ENCODE data around the gene AUTS2.

Gene AUTS2

DNA sequence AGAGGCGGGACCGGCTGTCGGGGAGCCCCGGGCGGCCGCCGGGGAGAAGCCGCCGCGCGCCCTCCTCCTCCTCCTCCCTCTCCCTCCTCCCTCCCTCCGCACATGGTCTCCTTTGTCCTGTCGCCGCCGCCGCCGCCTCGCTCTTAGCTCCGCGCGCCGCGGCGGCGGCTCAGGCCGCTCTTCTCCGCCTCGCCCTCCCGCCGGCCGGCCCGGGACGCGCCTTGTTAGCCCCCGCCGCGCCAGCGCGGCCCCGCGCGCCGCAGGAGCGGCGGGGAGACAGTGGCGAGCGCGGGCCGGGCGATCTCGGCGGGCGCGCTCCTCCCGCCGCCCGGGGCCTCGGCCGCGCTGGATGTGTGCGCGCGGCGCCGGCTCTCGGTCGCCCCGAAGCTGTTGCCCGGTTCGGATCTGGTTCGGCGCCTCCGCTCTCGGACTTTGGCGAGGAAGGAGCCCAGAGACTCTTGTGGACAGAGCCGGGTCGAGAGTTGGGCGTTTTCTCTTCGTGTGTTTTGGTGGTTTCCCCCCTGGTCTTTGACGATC, 1096.2 kb downstream of the AUTS2 start:
- DNase-seq (ENCODE audit: low read depth in 4 of 4, low spot score in 1 of 4): no peak

DNA sequence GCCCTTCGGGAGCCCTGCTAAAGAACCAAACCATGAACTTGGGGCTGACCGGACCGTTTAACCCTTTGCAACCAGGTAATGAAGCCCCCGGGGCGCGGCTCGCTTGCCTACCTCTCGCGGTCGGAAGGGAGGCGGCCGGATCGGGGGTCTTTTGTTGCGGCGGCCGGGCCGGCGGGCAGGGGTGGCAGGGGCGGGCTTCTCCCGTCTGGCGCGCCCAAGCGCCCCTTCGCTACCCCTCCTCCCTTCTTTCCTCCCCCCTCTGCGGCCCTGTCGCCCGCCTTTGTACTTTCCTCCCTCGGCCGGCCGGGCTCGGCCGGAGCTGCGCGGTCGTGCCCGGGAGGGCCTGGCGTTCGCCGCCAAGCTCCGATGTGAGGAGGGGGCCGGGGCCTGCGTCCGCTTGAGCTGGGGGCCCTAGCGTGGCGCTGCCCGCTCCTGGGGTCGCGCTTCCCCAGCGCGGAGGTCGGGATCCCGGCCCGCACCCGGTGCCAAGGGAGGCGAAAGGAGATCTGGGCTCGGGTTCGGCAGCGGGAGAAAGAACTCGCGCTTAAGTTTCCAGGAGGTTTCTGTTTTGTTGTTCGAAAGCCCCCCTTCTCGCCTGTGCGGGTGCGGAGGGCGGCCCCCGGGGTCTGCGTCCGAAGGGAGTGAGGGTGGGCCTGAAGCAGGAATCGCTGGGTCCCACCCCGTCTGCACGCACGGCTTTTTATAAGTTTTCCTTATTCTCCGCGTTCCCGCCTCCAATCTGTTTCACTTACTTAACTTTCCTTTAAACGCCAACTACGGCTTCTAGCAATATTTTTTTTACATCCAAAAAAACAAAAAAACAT, 1096.9 kb downstream of the AUTS2 start:
- no peak for DNase-seq (ENCODE audit: low read depth in 4 of 4, low spot score in 1 of 4)

DNA sequence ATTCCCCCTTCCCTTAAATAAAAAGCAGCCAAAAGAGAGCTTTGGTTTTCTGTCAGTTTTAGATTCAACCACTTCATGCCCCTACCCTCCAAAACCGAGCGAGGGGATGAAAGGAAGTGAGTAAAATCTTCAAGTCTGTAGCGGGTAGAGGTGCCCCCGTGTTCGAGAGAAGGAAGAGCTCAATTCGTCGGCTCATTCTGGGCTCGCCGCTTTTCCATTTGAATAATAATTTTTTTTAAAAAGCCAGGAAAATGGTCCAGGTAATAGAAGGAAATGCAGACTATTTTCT, 1097.5 kb downstream of the AUTS2 start:
- no peak for DNase-seq (ENCODE audit: low read depth in 4 of 4, low spot score in 1 of 4)

DNA sequence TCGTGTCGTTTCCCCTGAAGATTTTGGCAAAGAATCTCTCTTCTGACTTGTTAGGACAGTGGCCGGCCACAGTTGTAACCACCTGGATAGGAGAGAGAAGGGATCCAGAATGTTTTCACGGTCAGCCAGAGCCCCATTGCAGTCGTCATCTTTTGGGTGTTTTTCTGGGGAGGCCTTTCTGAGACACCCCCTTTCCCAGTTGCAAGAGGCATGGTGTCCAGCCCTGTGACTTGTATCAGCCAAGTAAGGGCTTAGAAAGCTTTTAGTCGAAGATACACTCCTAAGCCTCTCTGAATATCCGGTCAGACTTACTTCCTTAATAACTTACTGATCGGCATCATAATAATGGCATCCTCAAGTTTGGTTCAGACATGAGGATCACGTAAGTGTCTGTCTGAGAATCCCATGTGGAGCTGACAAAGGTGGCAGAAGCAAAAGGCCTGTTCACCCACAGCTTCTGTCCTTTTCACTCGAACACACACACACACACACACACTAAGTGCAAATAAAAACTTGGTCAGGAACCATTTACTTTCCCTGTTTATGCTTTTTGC, 1098.0 kb downstream of the AUTS2 start:
- no peak for DNase-seq (ENCODE audit: low read depth in 4 of 4, low spot score in 1 of 4)

DNA sequence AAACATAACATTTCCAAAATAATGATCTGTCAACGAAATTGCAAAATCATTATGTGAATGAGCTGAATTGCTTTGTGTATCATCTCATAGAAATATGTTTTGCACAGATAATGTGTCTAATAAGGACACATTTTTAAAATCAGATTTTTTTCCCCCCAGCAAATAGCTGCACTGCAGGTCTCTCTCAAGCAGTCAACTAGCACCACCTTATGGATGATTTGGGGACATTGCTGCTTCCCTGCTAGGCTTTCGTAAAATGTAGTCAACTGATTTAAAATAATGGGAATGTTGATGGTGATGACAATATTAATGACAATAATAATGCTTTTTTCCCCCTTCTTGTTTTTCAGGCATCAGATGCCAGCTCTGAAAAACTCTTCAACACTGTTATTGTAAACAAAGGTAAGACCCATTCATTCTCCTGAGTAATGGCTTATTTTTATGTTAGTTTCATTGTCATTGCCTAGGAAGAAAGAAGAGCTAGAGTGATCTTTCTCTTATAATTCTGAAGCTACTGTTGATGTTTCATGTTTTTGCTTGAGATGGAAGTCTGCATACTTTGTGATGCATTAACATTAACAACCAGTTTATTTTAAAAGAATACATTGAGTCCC, 1100.1 kb downstream of the AUTS2 start:
- DNase-seq (ENCODE audit: low read depth in 4 of 4, low spot score in 1 of 4): no peak

DNA sequence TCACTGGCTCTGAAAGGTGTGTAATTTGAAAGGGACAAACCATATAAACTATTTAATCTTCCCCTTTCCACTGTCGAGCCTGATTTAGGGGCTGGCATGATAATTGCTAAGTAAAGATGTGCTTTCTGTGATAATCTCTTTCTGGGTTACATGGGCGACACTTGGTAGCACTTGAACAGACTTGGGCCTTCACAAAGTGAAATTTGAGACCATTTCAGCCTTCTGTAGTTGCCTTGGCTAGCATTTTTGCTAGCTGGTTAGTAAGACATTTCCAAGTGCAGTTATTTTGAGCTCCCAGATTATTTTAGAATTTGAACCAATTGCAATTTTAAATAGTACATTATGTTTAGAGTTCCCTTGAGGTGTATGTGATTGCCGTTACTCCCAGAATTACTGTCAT, 1101.0 kb downstream of the AUTS2 start:
- DNase-seq (ENCODE audit: low read depth in 4 of 4, low spot score in 1 of 4): no peak

DNA sequence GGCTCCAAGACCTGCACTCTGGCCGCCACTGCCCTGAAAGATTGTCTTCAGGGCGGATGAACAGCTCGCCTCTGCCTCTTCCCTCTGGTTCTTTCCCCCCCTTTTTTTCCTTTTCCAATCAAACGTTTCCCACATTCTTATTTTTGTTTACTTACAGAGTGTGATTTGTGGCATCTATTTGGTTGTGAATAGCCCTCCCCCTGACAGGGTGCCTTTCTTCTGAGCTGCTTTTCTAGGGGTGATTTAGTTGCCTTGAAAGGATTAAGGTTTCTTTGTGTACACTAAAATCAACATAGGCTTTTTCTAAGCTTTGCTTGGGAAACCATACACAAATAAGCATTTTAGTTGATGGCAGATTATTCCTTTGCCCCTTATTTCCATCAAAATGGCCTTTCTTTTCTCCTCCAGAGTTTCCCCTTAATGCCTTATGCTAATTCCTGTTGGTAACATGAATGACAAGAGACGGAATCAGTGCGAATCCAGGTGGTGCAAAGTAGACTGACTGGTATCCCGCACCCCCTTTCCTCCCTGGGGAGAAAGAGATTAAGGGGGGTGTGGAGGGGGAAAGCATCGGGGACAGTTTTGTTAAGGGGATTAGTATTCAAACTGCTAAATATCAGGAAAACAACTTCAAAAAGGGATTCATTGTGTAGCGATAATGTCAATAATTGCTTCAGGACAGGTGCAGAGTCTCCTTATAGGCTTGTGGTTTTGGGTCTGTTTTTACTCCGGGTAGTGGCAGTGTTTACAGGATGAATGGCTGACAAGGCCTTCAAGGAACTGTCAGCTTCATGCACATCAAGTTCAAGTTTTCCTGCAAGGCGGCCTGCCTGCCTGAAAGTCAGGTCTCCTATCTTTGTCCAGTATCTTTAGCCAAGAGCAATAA, 1102.0 kb downstream of the AUTS2 start:
- DNase-seq (ENCODE audit: low read depth in 4 of 4, low spot score in 1 of 4): no peak

DNA sequence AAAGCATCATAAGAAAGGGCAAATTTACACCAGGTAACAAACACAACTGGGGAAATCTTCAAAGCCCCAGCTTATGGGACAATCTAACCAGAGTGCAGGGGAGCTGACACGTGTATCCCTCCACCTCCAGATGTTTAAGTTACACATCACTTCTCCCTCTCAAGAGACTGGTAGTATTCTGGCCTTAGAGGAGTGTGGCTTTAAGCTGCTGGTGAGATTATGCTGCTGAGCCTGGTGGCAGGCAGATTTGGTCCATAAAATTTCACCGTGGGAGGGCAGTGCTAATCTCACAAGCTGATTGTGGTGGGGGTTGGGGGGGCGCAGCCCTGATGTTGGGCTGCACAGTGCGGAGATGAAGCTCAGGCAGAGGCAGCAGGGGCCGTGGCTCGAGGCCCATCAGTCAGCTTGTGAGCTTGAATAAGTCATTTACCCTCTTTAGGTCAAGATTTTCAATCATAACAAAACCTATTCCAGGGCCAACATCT, 1102.7 kb downstream of the AUTS2 start:
- DNase-seq (ENCODE audit: low read depth in 4 of 4, low spot score in 1 of 4): no peak

DNA sequence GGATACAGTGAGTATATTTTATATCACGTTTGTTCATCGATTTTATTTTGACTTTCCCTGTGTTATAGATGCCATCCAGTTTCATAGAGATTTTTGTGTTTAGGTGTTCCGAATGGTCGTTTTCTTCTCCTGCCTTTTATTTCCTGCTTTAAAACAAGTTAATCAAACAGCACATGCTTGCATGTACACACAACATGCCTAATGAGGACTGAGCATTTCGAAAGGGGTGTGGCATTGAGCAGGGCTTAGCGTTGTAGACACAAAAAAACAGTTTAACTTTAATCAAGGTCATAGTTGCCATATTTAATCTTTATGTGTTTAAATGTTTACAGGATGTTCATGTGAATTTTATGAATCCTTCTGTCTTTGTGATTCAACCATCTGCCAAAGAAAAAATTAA, 1103.2 kb downstream of the AUTS2 start:
- DNase-seq (ENCODE audit: low read depth in 4 of 4, low spot score in 1 of 4): no peak

DNA sequence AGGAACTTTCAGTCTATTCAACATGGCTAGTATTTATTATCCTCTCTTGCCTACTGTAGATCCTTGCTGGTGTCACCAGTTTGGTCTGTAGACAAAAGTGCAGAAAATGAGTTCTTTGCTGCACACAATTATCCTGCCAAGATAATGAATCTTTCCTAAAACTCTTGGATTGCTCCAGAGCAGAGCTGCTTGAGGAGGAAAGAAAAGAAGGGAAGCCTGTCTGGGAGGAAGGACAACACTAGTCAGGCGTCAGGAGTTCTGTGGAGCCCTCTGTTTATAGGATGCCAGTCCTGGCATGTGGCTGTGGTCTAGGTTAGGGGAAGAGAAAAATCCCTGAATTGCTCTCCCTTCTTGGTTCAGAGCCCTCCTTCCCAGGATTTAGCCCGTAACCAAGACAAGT, 1103.7 kb downstream of the AUTS2 start:
- no peak for DNase-seq (ENCODE audit: low read depth in 4 of 4, low spot score in 1 of 4)

DNA sequence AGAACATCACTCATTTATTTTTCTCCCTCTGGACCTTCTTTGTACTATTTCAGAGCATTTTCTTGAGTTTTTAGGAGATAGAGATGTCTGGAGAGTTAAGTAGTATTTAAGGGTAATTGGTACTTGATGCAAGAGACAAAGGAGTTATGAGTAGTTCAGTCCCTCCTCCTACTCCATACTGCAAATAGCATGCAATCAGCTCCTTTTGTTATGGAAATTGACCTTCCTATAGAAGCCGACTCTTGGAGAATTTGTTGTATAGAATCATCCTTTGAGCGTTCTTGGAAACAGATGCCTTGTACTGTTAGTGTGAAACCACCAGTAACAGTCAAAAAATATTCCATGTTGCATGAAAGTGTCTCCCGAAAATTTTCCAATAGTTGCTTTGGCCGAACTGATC, 1105.5 kb downstream of the AUTS2 start:
- DNase-seq (ENCODE audit: low read depth in 4 of 4, low spot score in 1 of 4): no peak

DNA sequence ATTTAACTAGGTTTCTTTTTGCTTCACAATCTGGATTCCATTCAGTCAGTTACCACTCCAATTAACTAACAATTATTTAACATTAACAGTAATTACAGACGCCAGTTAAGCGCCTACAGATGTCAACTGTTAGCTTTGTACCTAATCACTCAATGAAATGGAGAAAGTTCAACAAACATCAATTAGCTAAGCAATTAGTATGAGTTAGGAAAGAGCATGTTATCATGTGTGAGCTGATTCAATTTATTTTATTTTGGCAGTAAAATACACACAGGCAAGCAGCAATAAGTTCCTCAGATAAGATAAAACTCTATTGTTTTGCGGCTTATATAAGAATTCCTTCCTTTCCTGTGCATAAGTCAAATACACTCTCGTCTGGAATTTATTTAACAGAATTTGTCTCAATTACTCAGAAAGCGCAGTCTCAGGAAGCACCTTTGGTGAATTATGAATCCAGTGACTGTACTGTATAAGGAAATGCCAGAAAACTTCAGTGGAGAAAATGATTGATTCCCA, 1106.6 kb downstream of the AUTS2 start:
- DNase-seq (ENCODE audit: low read depth in 4 of 4, low spot score in 1 of 4): no peak

DNA sequence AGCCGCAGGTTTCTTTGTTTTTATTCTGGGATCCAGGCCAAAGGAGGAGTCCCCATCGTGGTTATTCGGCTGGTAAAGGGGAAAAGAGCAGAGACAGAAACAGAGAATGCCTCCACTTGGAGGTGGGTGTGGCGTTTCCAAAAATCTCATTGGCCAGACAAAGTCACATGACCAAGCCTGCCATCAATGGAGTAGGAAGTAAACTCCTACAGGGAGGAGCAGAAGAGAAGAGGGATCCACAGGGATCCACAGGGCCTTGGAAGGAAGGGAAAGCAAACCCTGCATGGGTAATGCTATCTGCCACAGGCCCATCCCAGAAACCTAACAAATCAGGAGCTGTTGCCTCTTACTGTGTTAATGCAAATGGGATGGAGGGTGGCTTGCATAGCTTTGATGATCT, 1107.9 kb downstream of the AUTS2 start:
- no peak for DNase-seq (ENCODE audit: low read depth in 4 of 4, low spot score in 1 of 4)

DNA sequence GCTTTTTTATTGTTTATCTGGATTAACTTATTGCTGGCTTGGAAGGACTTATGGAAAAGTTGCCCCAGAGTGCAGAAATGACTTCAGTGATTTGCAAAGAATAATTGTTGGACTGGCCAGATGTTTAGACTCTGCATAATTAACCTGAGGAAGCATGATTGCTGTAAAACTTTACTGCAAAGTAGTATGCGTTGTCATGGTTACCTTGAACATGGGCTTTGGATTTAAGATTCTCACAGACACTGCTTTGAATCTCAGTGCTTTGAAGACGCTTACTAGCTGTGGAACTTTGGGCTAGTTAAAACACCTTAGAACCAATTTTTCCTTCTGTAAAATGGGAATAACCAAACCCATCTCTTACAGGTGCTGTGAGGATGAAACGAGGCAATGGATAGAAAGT, 1108.4 kb downstream of the AUTS2 start:
- no peak for DNase-seq (ENCODE audit: low read depth in 4 of 4, low spot score in 1 of 4)

DNA sequence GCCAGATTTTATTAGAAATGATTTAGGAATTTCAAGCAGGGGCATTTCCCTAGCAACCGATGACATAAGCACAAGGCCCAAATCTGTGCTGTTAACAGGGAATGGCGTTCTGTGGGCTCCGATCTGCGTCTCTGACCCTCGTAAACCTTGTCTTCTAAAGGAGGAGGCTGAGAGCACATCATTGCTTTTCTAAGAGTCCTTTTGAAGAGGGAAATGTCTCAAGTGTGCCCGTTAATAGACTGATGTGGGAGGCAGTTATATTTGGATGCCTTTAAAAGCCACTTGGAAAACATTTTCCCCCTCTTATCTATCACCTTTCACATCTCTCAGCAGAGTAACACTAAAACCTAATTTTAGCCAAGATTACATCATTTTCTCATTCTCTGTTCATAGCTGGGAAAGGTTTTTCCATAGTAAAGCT, 1109.6 kb downstream of the AUTS2 start:
- no peak for DNase-seq (ENCODE audit: low read depth in 4 of 4, low spot score in 1 of 4)

DNA sequence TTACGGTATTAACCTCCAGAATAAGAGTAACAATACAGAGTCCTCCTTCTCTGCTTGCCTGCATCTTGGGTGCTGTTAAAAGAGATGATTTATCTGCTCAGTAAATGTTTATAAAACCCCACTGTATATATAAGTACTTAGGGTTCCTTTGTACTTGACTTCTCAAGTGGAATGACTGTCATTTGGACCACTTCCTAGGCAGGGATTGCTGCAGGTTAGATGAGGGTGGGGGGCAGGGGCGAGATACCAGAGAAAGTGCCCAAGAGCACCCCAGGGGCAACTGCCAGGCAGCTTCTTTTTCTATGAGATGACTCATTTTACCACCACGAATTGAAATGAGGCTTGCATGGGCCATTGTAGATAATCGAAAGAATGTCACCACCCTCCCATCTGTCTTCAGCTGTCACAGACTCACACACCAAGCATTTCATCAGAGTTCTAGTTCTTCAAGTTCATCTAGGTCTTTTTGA, 1111.8 kb downstream of the AUTS2 start:
- no peak for DNase-seq (ENCODE audit: low read depth in 4 of 4, low spot score in 1 of 4)

DNA sequence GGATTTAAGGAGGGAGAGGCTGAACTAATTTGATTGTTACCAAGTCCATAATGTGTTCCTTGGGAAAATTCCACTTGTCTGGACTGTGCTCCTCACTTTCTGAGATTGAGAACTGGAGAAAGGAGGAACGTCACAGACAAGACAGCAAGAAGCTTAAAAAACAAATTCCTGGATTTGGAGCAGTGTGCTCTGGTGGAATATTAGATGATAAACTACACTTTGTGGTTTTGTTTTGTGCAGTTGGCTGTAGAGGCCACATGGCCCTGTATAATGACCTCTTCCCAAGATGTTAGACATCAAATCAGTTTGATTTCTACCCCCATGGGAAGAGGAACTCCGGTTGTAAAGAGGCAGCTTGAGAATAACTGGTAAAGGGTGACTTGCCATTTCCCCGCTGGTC, 1112.4 kb downstream of the AUTS2 start:
- DNase-seq (ENCODE audit: low read depth in 4 of 4, low spot score in 1 of 4): no peak

DNA sequence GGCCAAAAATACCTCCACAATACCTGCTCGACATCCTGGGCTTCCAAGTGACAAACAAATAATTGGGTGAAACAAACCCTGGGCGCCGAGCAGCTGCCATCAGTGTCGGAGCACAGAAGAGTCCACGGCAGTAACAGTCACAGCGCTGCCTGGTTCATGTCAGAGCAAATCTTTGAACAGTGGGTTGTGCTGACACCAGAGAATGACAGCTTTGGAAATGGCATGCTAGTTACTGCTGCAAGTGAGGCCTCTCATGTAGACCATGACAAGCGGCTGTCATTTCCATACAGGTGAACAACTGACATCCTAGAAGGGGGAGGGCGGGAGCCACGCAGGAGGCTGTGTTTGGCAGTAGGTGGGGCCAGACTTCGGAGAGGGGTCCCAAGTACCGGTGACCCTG, 1113.2 kb downstream of the AUTS2 start:
- no peak for DNase-seq (ENCODE audit: low read depth in 4 of 4, low spot score in 1 of 4)

DNA sequence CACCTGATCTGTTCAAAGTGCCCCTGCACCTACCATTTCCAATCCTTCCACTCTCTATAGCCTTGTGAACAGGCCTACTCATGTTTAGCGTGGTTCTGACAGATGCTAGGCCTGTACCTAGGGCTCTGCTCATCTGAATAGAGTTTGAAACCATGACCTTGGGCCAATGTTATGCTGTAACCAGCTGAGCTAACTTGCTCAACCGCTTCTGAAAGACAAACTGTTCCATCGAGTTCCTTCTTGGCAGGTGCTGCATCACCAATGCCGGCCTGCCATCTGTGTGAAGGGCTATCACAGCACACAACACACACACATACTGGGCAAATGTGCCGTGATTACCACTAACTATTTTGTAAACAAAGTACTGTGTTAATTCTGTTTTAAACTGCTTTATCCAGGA, 1114.7 kb downstream of the AUTS2 start:
- DNase-seq (ENCODE audit: low read depth in 4 of 4, low spot score in 1 of 4): no peak

DNA sequence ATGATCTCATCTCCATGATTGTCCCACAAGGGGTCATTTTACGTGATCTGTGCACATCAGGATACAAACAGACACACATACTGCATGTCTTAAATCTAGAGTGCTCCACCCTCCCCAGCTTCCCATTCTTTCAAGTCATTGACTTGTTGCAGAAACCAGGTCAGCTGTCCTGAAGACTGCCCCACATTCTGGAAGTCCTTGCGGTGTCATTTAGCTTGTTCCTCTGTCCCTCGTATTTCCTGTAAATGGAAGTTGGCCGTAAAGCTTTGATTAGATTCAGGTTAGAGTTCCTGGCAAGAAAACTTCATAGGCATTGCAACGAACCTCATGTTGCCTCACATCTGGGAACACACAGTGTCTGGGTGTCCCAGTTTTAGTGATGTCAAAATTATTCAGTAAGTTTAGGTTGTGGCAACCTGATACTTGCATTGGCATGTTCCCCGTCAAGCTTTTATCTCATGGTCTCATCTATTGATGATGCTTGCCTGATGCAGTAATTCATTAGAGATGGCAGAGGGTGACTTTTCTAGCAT, 1116.3 kb downstream of the AUTS2 start:
- DNase-seq (ENCODE audit: low read depth in 4 of 4, low spot score in 1 of 4): no peak
